Measurements from ENCODE around the gene CCDC32.
A peak's percentile ranks its signal among the peaks of the same experiment; 100 is the strongest.

The CCDC32 gene

DNA sequence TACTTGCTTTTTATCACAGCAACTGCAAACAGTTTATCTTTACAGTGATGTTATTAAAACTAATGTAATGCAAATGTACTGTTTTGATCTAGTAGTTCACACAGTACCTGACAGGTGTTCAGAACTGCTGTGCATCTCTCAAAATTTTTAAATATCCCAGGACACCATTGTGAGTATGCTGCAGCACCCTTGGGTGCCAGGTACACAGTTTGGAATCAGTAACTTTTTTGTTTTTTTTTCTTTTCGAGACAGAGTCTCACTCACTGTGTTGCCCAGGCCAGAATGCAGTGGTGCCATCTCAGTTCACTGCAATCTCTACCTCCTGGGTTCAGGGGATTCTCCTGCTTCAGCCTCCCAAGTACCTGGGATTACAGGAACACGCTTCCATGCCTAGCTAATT, 32.2 kb upstream of the CCDC32 start:
- Histone ChIP-seq H3K9me3 (replicated peaks; ENCODE audit: insufficient read depth, low read length) (no peaks in the 10 kb centered on the region), H3K9me2 (replicated peaks; ENCODE audit: insufficient read depth, low read length) (no peaks in the 10 kb centered on the region), H3K36me3 (replicated peaks; ENCODE audit: insufficient read depth, low read length) (no peaks in the 10 kb centered on the region), H3K4me2 (ENCODE audit: low read depth, low read length) (no peak overlapping the region), H3K27ac (ENCODE audit: low read length) (no peak overlapping the region), H3K4me1 (ENCODE audit: low read length) (peaks cover 13% of the 10 kb centered on the region), H2AFZ (ENCODE audit: low read length) (no peak overlapping the region), H3K9ac (ENCODE audit: low read length) (no peak overlapping the region), H3K27me3 (replicated peaks; ENCODE audit: insufficient read depth, low read length) (no peaks in the 10 kb centered on the region), H3K4me3 (ENCODE audit: low read length) (no peak overlapping the region), H3K79me2 (ENCODE audit: low read length) (peaks cover 76% of the 10 kb centered on the region), H3F3A (ENCODE audit: insufficient read depth, low read length) (peaks cover 15% of the 10 kb centered on the region), H4K20me1 (ENCODE audit: insufficient read depth, low read length) (no peaks in the 10 kb centered on the region)
- TF ChIP-seq EZH2 (optimal IDR thresholded peaks at IDR 0.05; ENCODE audit: low read depth, low read length) (no peak), EZH2phosphoT487 (IDR thresholded peaks at IDR 0.05; ENCODE audit: low read length) (no peak)
- TF ChIP-seq, protein P1, sequence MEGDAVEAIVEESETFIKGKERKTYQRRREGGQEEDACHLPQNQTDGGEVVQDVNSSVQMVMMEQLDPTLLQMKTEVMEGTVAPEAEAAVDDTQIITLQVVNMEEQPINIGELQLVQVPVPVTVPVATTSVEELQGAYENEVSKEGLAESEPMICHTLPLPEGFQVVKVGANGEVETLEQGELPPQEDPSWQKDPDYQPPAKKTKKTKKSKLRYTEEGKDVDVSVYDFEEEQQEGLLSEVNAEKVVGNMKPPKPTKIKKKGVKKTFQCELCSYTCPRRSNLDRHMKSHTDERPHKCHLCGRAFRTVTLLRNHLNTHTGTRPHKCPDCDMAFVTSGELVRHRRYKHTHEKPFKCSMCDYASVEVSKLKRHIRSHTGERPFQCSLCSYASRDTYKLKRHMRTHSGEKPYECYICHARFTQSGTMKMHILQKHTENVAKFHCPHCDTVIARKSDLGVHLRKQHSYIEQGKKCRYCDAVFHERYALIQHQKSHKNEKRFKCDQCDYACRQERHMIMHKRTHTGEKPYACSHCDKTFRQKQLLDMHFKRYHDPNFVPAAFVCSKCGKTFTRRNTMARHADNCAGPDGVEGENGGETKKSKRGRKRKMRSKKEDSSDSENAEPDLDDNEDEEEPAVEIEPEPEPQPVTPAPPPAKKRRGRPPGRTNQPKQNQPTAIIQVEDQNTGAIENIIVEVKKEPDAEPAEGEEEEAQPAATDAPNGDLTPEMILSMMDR (IDR thresholded peaks at IDR 0.05; ENCODE audit: low read length): no peak
- DNase-seq: no peak

DNA sequence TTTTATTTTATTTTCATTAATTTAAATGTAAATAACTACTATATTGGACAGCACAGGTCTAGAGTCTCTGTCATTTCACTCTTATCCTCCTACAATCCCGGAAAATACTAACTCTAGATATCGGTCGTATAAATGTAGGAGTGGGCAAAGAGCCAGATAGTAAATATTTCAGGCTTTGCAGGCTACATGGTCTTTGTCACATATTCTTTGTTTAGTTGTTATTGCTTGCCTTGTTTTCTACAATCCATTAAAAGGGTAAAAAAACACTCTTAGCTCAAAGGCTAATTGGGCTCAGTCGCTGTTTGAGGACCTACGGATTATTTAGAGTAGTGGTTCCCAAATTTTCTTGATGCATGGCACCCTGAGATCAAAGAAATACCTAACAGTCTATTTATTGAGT, 30.9 kb upstream of the CCDC32 start:
- H4K20me1 ChIP-seq (ENCODE audit: insufficient read depth, low read length): no peaks in the 10 kb centered on the region
- H3K27me3 ChIP-seq (replicated peaks; ENCODE audit: insufficient read depth, low read length): no peaks in the 10 kb centered on the region
- H3K4me2 ChIP-seq (ENCODE audit: low read depth, low read length): peak overlapping the region; percentile 92; the same call in 1 of the 2 replicates
- H3K79me2 ChIP-seq (ENCODE audit: low read length): peaks cover 65% of the 10 kb centered on the region
- no peak overlapping the region for H3K9ac ChIP-seq (ENCODE audit: low read length)
- H3K4me3 ChIP-seq (ENCODE audit: low read length): no peak overlapping the region
- H3K9me3 ChIP-seq (replicated peaks; ENCODE audit: insufficient read depth, low read length): no peaks in the 10 kb centered on the region
- DNase-seq: no peak
- H3K4me1 ChIP-seq (ENCODE audit: low read length): peaks cover 13% of the 10 kb centered on the region
- H3K9me2 ChIP-seq (replicated peaks; ENCODE audit: insufficient read depth, low read length): no peaks in the 10 kb centered on the region
- no peaks in the 10 kb centered on the region for H3K36me3 ChIP-seq (replicated peaks; ENCODE audit: insufficient read depth, low read length)
- peaks cover 15% of the 10 kb centered on the region for H3F3A ChIP-seq (ENCODE audit: insufficient read depth, low read length)
- H2AFZ ChIP-seq (ENCODE audit: low read length): no peak overlapping the region
- TF ChIP-seq, protein P1 (IDR thresholded peaks at IDR 0.05; ENCODE audit: low read length): no peak
- TF ChIP-seq EZH2 (optimal IDR thresholded peaks at IDR 0.05; ENCODE audit: low read depth, low read length) (no peak), EZH2phosphoT487 (IDR thresholded peaks at IDR 0.05; ENCODE audit: low read length) (no peak)
- H3K27ac ChIP-seq (ENCODE audit: low read length): no peak overlapping the region

- H3K27ac ChIP-seq (ENCODE audit: low read length): no peak overlapping the region
- TF ChIP-seq, protein P1 (IDR thresholded peaks at IDR 0.05; ENCODE audit: low read length): no peak
- TF ChIP-seq EZH2phosphoT487 (IDR thresholded peaks at IDR 0.05; ENCODE audit: low read length): no peak
- no peak for TF ChIP-seq EZH2 (optimal IDR thresholded peaks at IDR 0.05; ENCODE audit: low read depth, low read length)
- H3K9me2 ChIP-seq (replicated peaks; ENCODE audit: insufficient read depth, low read length): no peaks in the 10 kb centered on the region
- H4K20me1 ChIP-seq (ENCODE audit: insufficient read depth, low read length): no peaks in the 10 kb centered on the region
- peaks cover 59% of the 10 kb centered on the region for H3K79me2 ChIP-seq (ENCODE audit: low read length)
- H2AFZ ChIP-seq (ENCODE audit: low read length): peak overlapping the region; percentile 75
- no peak for DNase-seq
- H3K4me3 ChIP-seq (ENCODE audit: low read length): peak overlapping the region; percentile 76
- peak overlapping the region; percentile 92 for H3K4me2 ChIP-seq (ENCODE audit: low read depth, low read length)
- H3F3A ChIP-seq (ENCODE audit: insufficient read depth, low read length): peaks cover 18% of the 10 kb centered on the region
- no peaks in the 10 kb centered on the region for H3K36me3 ChIP-seq (replicated peaks; ENCODE audit: insufficient read depth, low read length)
- H3K9me3 ChIP-seq (replicated peaks; ENCODE audit: insufficient read depth, low read length): no peaks in the 10 kb centered on the region
- H3K27me3 ChIP-seq (replicated peaks; ENCODE audit: insufficient read depth, low read length): no peaks in the 10 kb centered on the region
- H3K9ac ChIP-seq (ENCODE audit: low read length): peak overlapping the region; percentile 82; the same call in 1 of the 2 replicates
- peaks cover 16% of the 10 kb centered on the region for H3K4me1 ChIP-seq (ENCODE audit: low read length)
Measured at GRCh38 chr15:40595219-40595618, 30.4 kb upstream of the CCDC32 start.

All from MM.1S (cell line).